ENCODE data around the gene SLC35F3.
A peak's percentile ranks its signal among the peaks of the same experiment; 100 is the strongest.

- TF ChIP-seq MYC (IDR thresholded peaks at IDR 0.05; ENCODE audit: low read depth, low read length) (peak; percentile 49; the same call in 1 of the 2 replicates), MAX (IDR thresholded peaks at IDR 0.05; ENCODE audit: low read depth, low read length) (0 out of 2 replicates have a peak, but pooled peaks have one; percentile 32), CTCF (IDR thresholded peaks at IDR 0.05; ENCODE audit: low read depth, low read length) (peak; percentile 94), POLR2A (IDR thresholded peaks at IDR 0.05; ENCODE audit: extremely low read depth, insufficient read length) (no peak)
Measured at GRCh38 chr1:234309598-234310459, 405.4 kb downstream of the SLC35F3 start.

All from NB4 (cell line).